ENCODE results near the gene CNOT3.

DNA sequence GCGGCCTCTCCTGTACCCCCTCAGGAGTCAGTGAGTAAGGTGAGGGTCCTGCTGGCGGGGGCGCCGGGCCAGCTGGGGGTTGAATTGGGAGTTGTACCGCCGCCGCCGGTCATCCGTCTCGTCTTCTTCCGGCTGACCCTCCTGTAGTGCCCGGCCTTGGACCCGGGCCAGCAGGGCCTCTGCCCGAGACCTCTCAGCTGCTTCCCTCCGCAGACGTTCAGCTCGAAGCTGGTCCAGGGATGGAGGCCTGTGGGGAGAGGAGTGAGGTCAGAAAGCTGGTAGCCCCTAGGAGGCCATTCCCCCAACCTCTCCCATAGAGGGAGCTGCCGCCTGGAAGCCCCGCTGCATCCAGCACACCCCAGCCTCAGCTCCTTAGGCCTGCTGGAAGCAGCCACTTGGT, 18.1 kb downstream of the CNOT3 start:
- TF ChIP-seq, protein P1, sequence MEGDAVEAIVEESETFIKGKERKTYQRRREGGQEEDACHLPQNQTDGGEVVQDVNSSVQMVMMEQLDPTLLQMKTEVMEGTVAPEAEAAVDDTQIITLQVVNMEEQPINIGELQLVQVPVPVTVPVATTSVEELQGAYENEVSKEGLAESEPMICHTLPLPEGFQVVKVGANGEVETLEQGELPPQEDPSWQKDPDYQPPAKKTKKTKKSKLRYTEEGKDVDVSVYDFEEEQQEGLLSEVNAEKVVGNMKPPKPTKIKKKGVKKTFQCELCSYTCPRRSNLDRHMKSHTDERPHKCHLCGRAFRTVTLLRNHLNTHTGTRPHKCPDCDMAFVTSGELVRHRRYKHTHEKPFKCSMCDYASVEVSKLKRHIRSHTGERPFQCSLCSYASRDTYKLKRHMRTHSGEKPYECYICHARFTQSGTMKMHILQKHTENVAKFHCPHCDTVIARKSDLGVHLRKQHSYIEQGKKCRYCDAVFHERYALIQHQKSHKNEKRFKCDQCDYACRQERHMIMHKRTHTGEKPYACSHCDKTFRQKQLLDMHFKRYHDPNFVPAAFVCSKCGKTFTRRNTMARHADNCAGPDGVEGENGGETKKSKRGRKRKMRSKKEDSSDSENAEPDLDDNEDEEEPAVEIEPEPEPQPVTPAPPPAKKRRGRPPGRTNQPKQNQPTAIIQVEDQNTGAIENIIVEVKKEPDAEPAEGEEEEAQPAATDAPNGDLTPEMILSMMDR (IDR thresholded peaks at IDR 0.05), result no peak
- no peak for TF ChIP-seq EZH2 (IDR thresholded peaks at IDR 0.05; ENCODE audit: borderline replicate concordance, insufficient read depth, low read depth, low read length, poor library complexity, severe bottlenecking)
